ENCODE data around the gene SLC34A1.
A peak's percentile ranks its signal among the peaks of the same experiment; 100 is the strongest.

SLC34A1 gene

GRCh38 chr5:177346820-177347219, 37.4 kb upstream of the SLC34A1 start:
- H3F3A ChIP-seq (ENCODE audit: insufficient read depth, low read length), result no peaks in the 10 kb centered on the region
- H4K20me1 ChIP-seq (ENCODE audit: insufficient read depth, low read length), result no peaks in the 10 kb centered on the region
- H3K27ac ChIP-seq (ENCODE audit: low read depth, low read length, poor library complexity, severe bottlenecking), result no peak overlapping the region
- H3K4me3 ChIP-seq (ENCODE audit: low read depth, low read length, poor library complexity, severe bottlenecking), result no peak overlapping the region
- H3K9ac ChIP-seq (ENCODE audit: low read length), result no peak overlapping the region
- H3K79me2 ChIP-seq (ENCODE audit: insufficient read depth, low read length), result peaks cover 64% of the 10 kb centered on the region
- no peak overlapping the region; the same call in 1 of the 2 replicates for H3K4me2 ChIP-seq (ENCODE audit: low read length)
- TF ChIP-seq EZH2 (IDR thresholded peaks at IDR 0.05; ENCODE audit: borderline replicate concordance, low read length) (no peak), CTCF (IDR thresholded peaks at IDR 0.05; ENCODE audit: low read length) (no peak)
- H3K9me2 ChIP-seq (ENCODE audit: low read depth, low read length), result no peaks in the 10 kb centered on the region
- H3K9me3 ChIP-seq (ENCODE audit: low read length), result peaks cover 4% of the 10 kb centered on the region; the same call in 1 of the 2 replicates
- peaks cover 38% of the 10 kb centered on the region for H3K4me1 ChIP-seq (ENCODE audit: insufficient read depth, low read length, severe bottlenecking)
- no peak overlapping the region for H2AFZ ChIP-seq (ENCODE audit: low read length)
- H3K27me3 ChIP-seq (ENCODE audit: insufficient read depth, low read length), result no peaks in the 10 kb centered on the region
- H3K36me3 ChIP-seq (ENCODE audit: insufficient read depth, low read length), result peaks cover 55% of the 10 kb centered on the region

DNA sequence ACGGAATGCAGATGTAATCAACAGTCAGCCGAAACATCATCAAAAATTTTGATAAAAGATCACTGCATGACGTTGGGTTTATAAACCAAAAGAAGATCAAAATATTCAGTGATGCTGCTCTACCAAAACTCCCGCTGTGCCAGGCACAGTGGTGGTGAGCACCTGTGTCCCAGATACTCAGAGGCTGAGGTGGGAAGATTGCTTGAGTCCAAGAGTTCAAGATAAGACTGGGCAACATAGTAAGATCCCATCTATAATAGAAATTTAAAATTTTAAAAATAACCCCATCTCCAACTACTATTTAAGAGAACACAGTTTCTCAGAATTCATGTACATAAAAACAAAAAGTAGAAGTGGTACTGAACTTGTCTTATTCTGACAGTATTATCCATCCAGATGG, 36.5 kb upstream of the SLC34A1 start:
- Histone ChIP-seq H3K9me2 (ENCODE audit: low read depth, low read length) (no peaks in the 10 kb centered on the region), H3K4me1 (ENCODE audit: insufficient read depth, low read length, severe bottlenecking) (peaks cover 45% of the 10 kb centered on the region), H2AFZ (ENCODE audit: low read length) (no peak overlapping the region), H3K36me3 (ENCODE audit: insufficient read depth, low read length) (peaks cover 48% of the 10 kb centered on the region), H3K9ac (ENCODE audit: low read length) (no peak overlapping the region), H3K79me2 (ENCODE audit: insufficient read depth, low read length) (peaks cover 64% of the 10 kb centered on the region), H3K9me3 (ENCODE audit: low read length) (peaks cover 4% of the 10 kb centered on the region; the same call in 1 of the 2 replicates), H3F3A (ENCODE audit: insufficient read depth, low read length) (no peaks in the 10 kb centered on the region), H4K20me1 (ENCODE audit: insufficient read depth, low read length) (no peaks in the 10 kb centered on the region), H3K27me3 (ENCODE audit: insufficient read depth, low read length) (no peaks in the 10 kb centered on the region), H3K4me2 (ENCODE audit: low read length) (peak overlapping the region; percentile 5; the same call in 1 of the 2 replicates), H3K4me3 (ENCODE audit: low read depth, low read length, poor library complexity, severe bottlenecking) (no peak overlapping the region), H3K27ac (ENCODE audit: low read depth, low read length, poor library complexity, severe bottlenecking) (no peak overlapping the region)
- TF ChIP-seq EZH2 (IDR thresholded peaks at IDR 0.05; ENCODE audit: borderline replicate concordance, low read length) (no peak), CTCF (IDR thresholded peaks at IDR 0.05; ENCODE audit: low read length) (no peak)

GRCh38 chr5:177349362-177349647, 34.9 kb upstream of the SLC34A1 start:
- no peaks in the 10 kb centered on the region for H3K9me2 ChIP-seq (ENCODE audit: low read depth, low read length)
- H2AFZ ChIP-seq (ENCODE audit: low read length), result no peak overlapping the region
- no peaks in the 10 kb centered on the region for H3F3A ChIP-seq (ENCODE audit: insufficient read depth, low read length)
- no peaks in the 10 kb centered on the region for H3K9me3 ChIP-seq (ENCODE audit: low read length)
- TF ChIP-seq CTCF (IDR thresholded peaks at IDR 0.05; ENCODE audit: low read length) (no peak), EZH2 (IDR thresholded peaks at IDR 0.05; ENCODE audit: borderline replicate concordance, low read length) (no peak)
- H3K4me2 ChIP-seq (ENCODE audit: low read length), result peak overlapping the region; percentile 77
- H4K20me1 ChIP-seq (ENCODE audit: insufficient read depth, low read length), result no peaks in the 10 kb centered on the region
- H3K9ac ChIP-seq (ENCODE audit: low read length), result peak overlapping the region; percentile 37; the same call in 1 of the 2 replicates
- peaks cover 45% of the 10 kb centered on the region for H3K4me1 ChIP-seq (ENCODE audit: insufficient read depth, low read length, severe bottlenecking)
- no peaks in the 10 kb centered on the region for H3K27me3 ChIP-seq (ENCODE audit: insufficient read depth, low read length)
- peaks cover 58% of the 10 kb centered on the region for H3K79me2 ChIP-seq (ENCODE audit: insufficient read depth, low read length)
- H3K36me3 ChIP-seq (ENCODE audit: insufficient read depth, low read length), result peaks cover 37% of the 10 kb centered on the region; the same call in 1 of the 2 replicates
- no peak overlapping the region for H3K27ac ChIP-seq (ENCODE audit: low read depth, low read length, poor library complexity, severe bottlenecking)
- H3K4me3 ChIP-seq (ENCODE audit: low read depth, low read length, poor library complexity, severe bottlenecking), result peak overlapping the region; percentile 98

All from OCI-LY1 (cell line).